H9 (cell line): ENCODE measurements around the gene SLC24A4. TPM values are rescaled to one million over a fixed set of nuclear protein-coding genes. Genes with fewer than 3 reads are reported as not detected.

Experiments
- DNase-seq: peaks from one replicate; pipeline ENCODE4 v3.0.0-alpha.2; 2017
- H2AFZ ChIP-seq: one replicate; pipeline ENCODE4 v1.6.1; 2013; ENCODE audit warnings: mild to moderate bottlenecking, low read length, control low read depth, moderate library complexity
- H2AK5ac ChIP-seq: 2 replicates; pipeline ENCODE4 v1.6.1; 2013; ENCODE audit warnings: low read length, control low read depth, mixed read lengths; ENCODE audit not compliant: insufficient read length
- H2BK120ac ChIP-seq: one replicate; pipeline ENCODE4 v1.6.1; 2013; ENCODE audit warnings: low read depth, mild to moderate bottlenecking, low read length, control low read depth, inconsistent platforms; ENCODE audit not compliant: poor library complexity, severe bottlenecking
- H2BK12ac ChIP-seq: 2 replicates; pipeline ENCODE4 v1.6.1; 2013; ENCODE audit warnings: low read length, control low read depth, mixed read lengths, low read depth; ENCODE audit not compliant: insufficient read length
- H2BK15ac ChIP-seq: 2 replicates; pipeline ENCODE4 v1.6.1; 2013; ENCODE audit warnings: low read depth, low read length, control low read depth
- H2BK20ac ChIP-seq: one replicate; pipeline ENCODE4 v1.6.1; 2013; ENCODE audit warnings: low read depth, mild to moderate bottlenecking, low read length, control low read depth, inconsistent platforms; ENCODE audit not compliant: poor library complexity, severe bottlenecking
- H2BK5ac ChIP-seq: 2 replicates; pipeline ENCODE4 v1.6.1; 2013; ENCODE audit warnings: low read length, control low read depth, mixed read lengths; ENCODE audit not compliant: insufficient read length
- H3K14ac ChIP-seq: 2 replicates; pipeline ENCODE4 v1.6.1; 2013; ENCODE audit warnings: low read length, control low read depth; ENCODE audit not compliant: insufficient read depth
- H3K18ac ChIP-seq: 2 replicates; pipeline ENCODE4 v1.6.1; 2013; ENCODE audit warnings: low read depth, mild to moderate bottlenecking, mixed read lengths, low read length, control low read depth; ENCODE audit not compliant: insufficient read length
- H3K23ac ChIP-seq: 2 replicates; pipeline ENCODE4 v1.6.1; 2013; ENCODE audit warnings: low read length, control low read depth, mixed read lengths, low read depth; ENCODE audit not compliant: insufficient read length
- H3K23me2 ChIP-seq: 2 replicates; pipeline ENCODE4 v1.6.1; 2013; ENCODE audit warnings: low read depth, mild to moderate bottlenecking, mixed read lengths, low read length, control low read depth; ENCODE audit not compliant: insufficient read length, poor library complexity, severe bottlenecking
- H3K27ac ChIP-seq: 2 replicates; pipeline ENCODE4 v1.5.1; 2013; ENCODE audit warnings: low read length, control low read depth, mixed read lengths, low read depth; ENCODE audit not compliant: insufficient read length
- H3K27me3 ChIP-seq: 2 replicates; pipeline ENCODE4 v1.6.1; 2013; ENCODE audit warnings: low read length, control low read depth, inconsistent platforms; ENCODE audit not compliant: insufficient read depth
- H3K4ac ChIP-seq: 2 replicates; pipeline ENCODE4 v1.6.1; 2013; ENCODE audit warnings: low read depth, mild to moderate bottlenecking, control low read depth, inconsistent platforms, low read length, moderate library complexity
- H3K4me1 ChIP-seq: 2 replicates; pipeline ENCODE4 v1.6.1; 2013; ENCODE audit warnings: low read length, control low read depth, inconsistent platforms; ENCODE audit not compliant: insufficient read depth
- H3K4me2 ChIP-seq: 2 replicates; pipeline ENCODE4 v1.6.1; 2013; ENCODE audit warnings: low read length, control low read depth, mixed read lengths; ENCODE audit not compliant: insufficient read length, insufficient read depth
- H3K56ac ChIP-seq: 2 replicates; pipeline ENCODE4 v1.6.1; 2013; ENCODE audit warnings: low read depth, mild to moderate bottlenecking, mixed read lengths, low read length, control low read depth; ENCODE audit not compliant: insufficient read length
- H3K79me1 ChIP-seq: 2 replicates; pipeline ENCODE4 v1.6.1; 2013; ENCODE audit warnings: low read depth, mild to moderate bottlenecking, moderate library complexity, low read length, control low read depth, inconsistent platforms; ENCODE audit not compliant: insufficient read depth, poor library complexity, severe bottlenecking
- H3K79me2 ChIP-seq: 2 replicates; pipeline ENCODE4 v1.6.1; 2013; ENCODE audit warnings: low read length, control low read depth, inconsistent platforms; ENCODE audit not compliant: insufficient read depth
- H3K9ac ChIP-seq: 2 replicates; pipeline ENCODE4 v1.6.1; 2013; ENCODE audit warnings: low read length, control low read depth, mixed read lengths; ENCODE audit not compliant: insufficient read length; ENCODE audit errors: extremely low read depth
- H3K9me3 ChIP-seq: one replicate; pipeline ENCODE4 v1.6.1; 2013; ENCODE audit warnings: low read depth, low read length, inconsistent platforms; ENCODE audit not compliant: control insufficient read depth
- H3T11ph ChIP-seq: one replicate; pipeline ENCODE4 v1.6.1; 2013; ENCODE audit warnings: mild to moderate bottlenecking, low read length, control low read depth, inconsistent platforms
- H4K20me1 ChIP-seq: one replicate; pipeline ENCODE4 v1.6.1; 2013; ENCODE audit not compliant: control insufficient read depth, insufficient read length, insufficient read depth
- H4K5ac ChIP-seq: 2 replicates; pipeline ENCODE4 v1.6.1; 2013; ENCODE audit warnings: low read depth, mild to moderate bottlenecking, mixed read lengths, low read length, control low read depth; ENCODE audit not compliant: insufficient read length
- H4K8ac ChIP-seq: replicated peaks from 2 replicates; pipeline ENCODE4 v1.6.1; 2013; ENCODE audit warnings: low read length, control low read depth, mixed read lengths, low read depth; ENCODE audit not compliant: insufficient read length
- H4K91ac ChIP-seq: 2 replicates; pipeline ENCODE4 v1.6.1; 2013; ENCODE audit warnings: low read depth, mild to moderate bottlenecking, moderate library complexity, mixed read lengths, low read length, control low read depth; ENCODE audit not compliant: insufficient read length
- H3K27ac Mint-ChIP-seq, 3 experiments: 2 replicates in 2 of 3; 3 replicates in 1 of 3; pipeline ENCODE4 v1.8.0; 2020 to 2021; ENCODE audit warnings: mixed read lengths in 3 of 3, mild to moderate bottlenecking in 1 of 3, moderate library complexity in 1 of 3
- H3K27me3 Mint-ChIP-seq: 2 replicates; pipeline ENCODE4 v1.8.0; 2021; ENCODE audit warnings: low read depth, mild to moderate bottlenecking, moderate library complexity, mixed read lengths
- H3K36me3 Mint-ChIP-seq, 3 experiments: 2 replicates in 2 of 3; 3 replicates in 1 of 3; pipeline ENCODE4 v1.8.0; 2020 to 2021; ENCODE audit warnings: low read depth in 3 of 3, mixed read lengths in 3 of 3; ENCODE audit not compliant: insufficient read depth in 1 of 3
- H3K4me1 Mint-ChIP-seq, 2 experiments: 2 replicates each; pipeline ENCODE4 v1.8.0; 2020; ENCODE audit warnings: mixed read lengths in 2 of 2
- H3K4me3 Mint-ChIP-seq, 2 experiments: 2 replicates in 1 of 2; 3 replicates in 1 of 2; pipeline ENCODE4 v1.8.0; 2020 to 2021; ENCODE audit warnings: mild to moderate bottlenecking in 2 of 2, mixed read lengths in 2 of 2, moderate library complexity in 1 of 2
- H3K9me3 Mint-ChIP-seq, 2 experiments: 2 replicates in 1 of 2; 3 replicates in 1 of 2; pipeline ENCODE4 v1.8.0; 2020; ENCODE audit warnings: mild to moderate bottlenecking in 2 of 2, mixed read lengths in 2 of 2, moderate library complexity in 1 of 2
- WGBS: extraction: QIAGEN DNeasy Blood & Tissue Kit; methylation state at CpG from one replicate; pipeline ENCODE4 v1.1.7; 2013; ENCODE audit warnings: missing lambda C conversion rate, low lambda C conversion rate, mixed read lengths; ENCODE audit not compliant: insufficient read length; ENCODE audit errors: extremely low coverage; 5-methylcytosine and 5-hydroxymethylcytosine counted together
- total RNA-seq: library from RNA; stranded (reverse); gene quantifications from 2 replicates; pipeline ENCODE4 v1.2.1, GENCODE V29; 2021
- TF ChIP-seq, protein P1 (sequence below): fragments of 200-600 bp; sonication (generic); conservative IDR thresholded peaks from 3 replicates; pipeline ENCODE4 v1.8.0; 2021; ENCODE audit warnings: antibody characterized with exemption, mild to moderate bottlenecking

The SLC24A4 gene
- total RNA-seq, 1 experiment from 2014 or later = 0.24 TPM

DNA sequence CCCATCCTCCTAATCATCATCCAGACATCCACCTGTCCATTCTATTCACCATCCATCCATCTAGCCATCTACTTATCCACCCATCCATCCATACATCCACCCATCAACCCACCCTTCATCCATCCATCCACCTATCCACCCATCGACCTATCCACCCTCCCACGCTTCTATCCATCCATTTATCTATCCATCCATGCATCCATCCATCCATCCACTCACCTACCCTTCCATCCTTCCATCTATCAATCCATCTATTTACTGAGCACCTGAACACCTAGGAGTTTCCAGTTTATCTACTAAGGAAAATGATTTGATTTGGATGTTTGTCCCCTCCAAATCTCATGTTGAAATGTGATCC, 198.1 kb downstream of the SLC24A4 start:
- H3K27me3 Mint-ChIP-seq = peaks cover 19% of the 10 kb centered on the region

More for the DNA sequence above, 198.1 kb downstream of the SLC24A4 start:
- H3K9me3 ChIP-seq = no peaks in the 10 kb centered on the region
- no peaks in the 10 kb centered on the region for H3K27me3 ChIP-seq
- H2BK15ac ChIP-seq = no peak overlapping the region
- H3K79me2 ChIP-seq = no peaks in the 10 kb centered on the region
- H3K9me3 Mint-ChIP-seq = no peaks in the 10 kb centered on the region
- no peak overlapping the region for H3K27ac ChIP-seq
- no peak overlapping the region for H4K5ac ChIP-seq
- no peak overlapping the region for H3K18ac ChIP-seq
- no peaks in the 10 kb centered on the region for H3K79me1 ChIP-seq
- H3K23ac ChIP-seq = no peak overlapping the region
- no peak overlapping the region for H2BK120ac ChIP-seq
- H3K27ac Mint-ChIP-seq = no peak overlapping the region
- H4K20me1 ChIP-seq = no peaks in the 10 kb centered on the region
- H4K8ac ChIP-seq = no peak overlapping the region
- no peak overlapping the region for H4K91ac ChIP-seq
- no peak overlapping the region for H2BK5ac ChIP-seq
- no peak overlapping the region for H3K9ac ChIP-seq
- H3K4me1 Mint-ChIP-seq = peaks cover 0 to 4% of the 10 kb centered on the region in 2 experiments; a peak in 3 of 4 replicates
- H3K4me2 ChIP-seq = no peak overlapping the region
- no peak overlapping the region for H3K14ac ChIP-seq
- no peaks in the 10 kb centered on the region for H3K36me3 Mint-ChIP-seq
- 100% methylated on average over 2 of the region's 2 CpGs for WGBS
- no peak overlapping the region for H3T11ph ChIP-seq
- H2AK5ac ChIP-seq = no peak overlapping the region
- H2AFZ ChIP-seq = no peak overlapping the region
- H3K4me3 Mint-ChIP-seq = no peak overlapping the region
- DNase-seq = no peak
- H3K4ac ChIP-seq = no peak overlapping the region
- H3K23me2 ChIP-seq = no peaks in the 10 kb centered on the region
- TF ChIP-seq, protein P1, sequence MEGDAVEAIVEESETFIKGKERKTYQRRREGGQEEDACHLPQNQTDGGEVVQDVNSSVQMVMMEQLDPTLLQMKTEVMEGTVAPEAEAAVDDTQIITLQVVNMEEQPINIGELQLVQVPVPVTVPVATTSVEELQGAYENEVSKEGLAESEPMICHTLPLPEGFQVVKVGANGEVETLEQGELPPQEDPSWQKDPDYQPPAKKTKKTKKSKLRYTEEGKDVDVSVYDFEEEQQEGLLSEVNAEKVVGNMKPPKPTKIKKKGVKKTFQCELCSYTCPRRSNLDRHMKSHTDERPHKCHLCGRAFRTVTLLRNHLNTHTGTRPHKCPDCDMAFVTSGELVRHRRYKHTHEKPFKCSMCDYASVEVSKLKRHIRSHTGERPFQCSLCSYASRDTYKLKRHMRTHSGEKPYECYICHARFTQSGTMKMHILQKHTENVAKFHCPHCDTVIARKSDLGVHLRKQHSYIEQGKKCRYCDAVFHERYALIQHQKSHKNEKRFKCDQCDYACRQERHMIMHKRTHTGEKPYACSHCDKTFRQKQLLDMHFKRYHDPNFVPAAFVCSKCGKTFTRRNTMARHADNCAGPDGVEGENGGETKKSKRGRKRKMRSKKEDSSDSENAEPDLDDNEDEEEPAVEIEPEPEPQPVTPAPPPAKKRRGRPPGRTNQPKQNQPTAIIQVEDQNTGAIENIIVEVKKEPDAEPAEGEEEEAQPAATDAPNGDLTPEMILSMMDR = no peak
- H3K4me1 ChIP-seq = no peaks in the 10 kb centered on the region
- H2BK20ac ChIP-seq = no peak overlapping the region
- no peak overlapping the region for H3K56ac ChIP-seq
- H2BK12ac ChIP-seq = no peak overlapping the region
